ENCODE results near the gene RELL2.
A peak's percentile ranks its signal among the peaks of the same experiment; 100 is the strongest.

RELL2 gene

GRCh38 chr5:141618030-141618803 is 18.6 kb upstream of the RELL2 start:
- peak overlapping the region; percentile 31 for H3K27ac ChIP-seq (ENCODE audit: low read depth, low read length)
- H3K4me3 ChIP-seq (ENCODE audit: low read depth in 1 of 5, low read length in 5 of 5) = peak overlapping the region; percentile 67 to 80 (median 75)
- H3K9me3 ChIP-seq (ENCODE audit: control insufficient read depth in 5 of 5, low read length in 5 of 5) = no peaks in the 10 kb centered on the region
- H3K4me1 ChIP-seq (ENCODE audit: control insufficient read depth in 5 of 5, insufficient read depth in 5 of 5, low read length in 5 of 5) = peaks cover 0 to 30% (median 25%) of the 10 kb centered on the region in 5 donors
- peaks cover 20 to 34% (median 25%) of the 10 kb centered on the region in 5 donors for H3K36me3 ChIP-seq (ENCODE audit: control insufficient read depth in 5 of 5, insufficient read depth in 5 of 5, low read length in 5 of 5)
- no peaks in the 10 kb centered on the region for H3K27me3 ChIP-seq (ENCODE audit: control insufficient read depth in 5 of 5, insufficient read depth in 4 of 5, low read length in 5 of 5)
- H3K9ac ChIP-seq (ENCODE audit: low read length in 5 of 5) = peak overlapping the region; percentile 66 to 90 (median 80)

GRCh38 chr5:141618804-141619554 is 17.8 kb upstream of the RELL2 start, which contains the start of gene DIAPH1:
DIAPH1 (minus strand) TSS chr5:141619000; CDS start chr5:141618914, 86 bp downstream.
- H3K9ac ChIP-seq (ENCODE audit: low read length in 5 of 5) = peak within 1 kb of the TSS; percentile 66 to 90 (median 80)
- peaks cover 0 to 31% (median 25%) of the 10 kb centered on the region in 5 donors for H3K4me1 ChIP-seq (ENCODE audit: control insufficient read depth in 5 of 5, insufficient read depth in 5 of 5, low read length in 5 of 5)
- no peaks in the 10 kb centered on the region for H3K9me3 ChIP-seq (ENCODE audit: control insufficient read depth in 5 of 5, low read length in 5 of 5)
- H3K27ac ChIP-seq (ENCODE audit: low read depth, low read length) = peak within 1 kb of the TSS; percentile 31
- H3K27me3 ChIP-seq (ENCODE audit: control insufficient read depth in 5 of 5, insufficient read depth in 4 of 5, low read length in 5 of 5) = no peaks in the 10 kb centered on the region
- peaks cover 20 to 40% (median 30%) of the 10 kb centered on the region in 5 donors for H3K36me3 ChIP-seq (ENCODE audit: control insufficient read depth in 5 of 5, insufficient read depth in 5 of 5, low read length in 5 of 5)
- peak within 1 kb of the TSS; percentile 67 to 80 (median 75) for H3K4me3 ChIP-seq (ENCODE audit: low read depth in 1 of 5, low read length in 5 of 5)

GRCh38 chr5:141623186-141623585 is 13.6 kb upstream of the RELL2 start:
- Histone ChIP-seq H3K36me3 (ENCODE audit: control insufficient read depth in 5 of 5, insufficient read depth in 5 of 5, low read length in 5 of 5) (peaks cover 27 to 72% (median 65%) of the 10 kb centered on the region in 5 donors), H3K9me3 (ENCODE audit: control insufficient read depth in 5 of 5, low read length in 5 of 5) (no peaks in the 10 kb centered on the region), H3K27me3 (ENCODE audit: control insufficient read depth in 5 of 5, insufficient read depth in 4 of 5, low read length in 5 of 5) (no peaks in the 10 kb centered on the region), H3K9ac (ENCODE audit: low read length in 5 of 5) (peak overlapping the region in 1 of 5 donors; percentile 48), H3K4me1 (ENCODE audit: control insufficient read depth in 5 of 5, insufficient read depth in 5 of 5, low read length in 5 of 5) (peaks cover 0 to 12% (median 10%) of the 10 kb centered on the region in 5 donors), H3K27ac (ENCODE audit: low read depth, low read length) (no peak overlapping the region), H3K4me3 (ENCODE audit: low read depth in 1 of 5, low read length in 5 of 5) (no peak overlapping the region)

DNA sequence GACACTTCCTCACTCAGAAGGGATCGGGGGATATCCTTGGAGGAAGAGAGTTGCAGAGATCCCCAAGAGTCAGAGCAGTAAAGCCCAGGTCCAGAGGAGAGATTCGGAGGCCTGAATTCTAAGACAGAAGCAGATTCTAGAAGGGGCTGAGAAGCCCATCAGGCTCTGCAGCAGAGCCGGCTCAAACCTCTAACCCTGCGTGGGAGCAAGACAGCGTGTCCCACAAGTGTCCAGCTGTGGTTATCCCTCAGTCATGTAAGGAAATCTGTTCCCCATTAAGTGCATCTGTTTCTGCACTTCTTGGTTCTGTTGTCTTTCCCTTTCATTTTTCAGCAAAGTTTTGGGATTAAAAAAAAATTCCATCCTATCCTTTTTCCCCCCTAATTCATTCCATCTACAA is 13.2 kb upstream of the RELL2 start:
- Histone ChIP-seq H3K4me3 (ENCODE audit: low read depth in 1 of 5, low read length in 5 of 5) (no peak overlapping the region), H3K9me3 (ENCODE audit: control insufficient read depth in 5 of 5, low read length in 5 of 5) (no peaks in the 10 kb centered on the region), H3K9ac (ENCODE audit: low read length in 5 of 5) (no peak overlapping the region), H3K36me3 (ENCODE audit: control insufficient read depth in 5 of 5, insufficient read depth in 5 of 5, low read length in 5 of 5) (peaks cover 27 to 76% (median 69%) of the 10 kb centered on the region in 5 donors), H3K4me1 (ENCODE audit: control insufficient read depth in 5 of 5, insufficient read depth in 5 of 5, low read length in 5 of 5) (peaks cover 0 to 11% (median 6%) of the 10 kb centered on the region in 5 donors), H3K27ac (ENCODE audit: low read depth, low read length) (no peak overlapping the region), H3K27me3 (ENCODE audit: control insufficient read depth in 5 of 5, insufficient read depth in 4 of 5, low read length in 5 of 5) (no peaks in the 10 kb centered on the region)

- no peak overlapping the region for H3K27ac ChIP-seq (ENCODE audit: low read depth, low read length)
- no peak overlapping the region for H3K9ac ChIP-seq (ENCODE audit: low read length in 5 of 5)
- H3K36me3 ChIP-seq (ENCODE audit: control insufficient read depth in 5 of 5, insufficient read depth in 5 of 5, low read length in 5 of 5) = peaks cover 15 to 70% (median 63%) of the 10 kb centered on the region in 5 donors
- peaks cover 0 to 4% (median 0%) of the 10 kb centered on the region in 5 donors for H3K4me1 ChIP-seq (ENCODE audit: control insufficient read depth in 5 of 5, insufficient read depth in 5 of 5, low read length in 5 of 5)
- no peak overlapping the region for H3K4me3 ChIP-seq (ENCODE audit: low read depth in 1 of 5, low read length in 5 of 5)
- H3K9me3 ChIP-seq (ENCODE audit: control insufficient read depth in 5 of 5, low read length in 5 of 5) = no peaks in the 10 kb centered on the region
- H3K27me3 ChIP-seq (ENCODE audit: control insufficient read depth in 5 of 5, insufficient read depth in 4 of 5, low read length in 5 of 5) = no peaks in the 10 kb centered on the region
Observed at GRCh38 chr5:141628175-141628788, 8.5 kb upstream of the RELL2 start.

DNA sequence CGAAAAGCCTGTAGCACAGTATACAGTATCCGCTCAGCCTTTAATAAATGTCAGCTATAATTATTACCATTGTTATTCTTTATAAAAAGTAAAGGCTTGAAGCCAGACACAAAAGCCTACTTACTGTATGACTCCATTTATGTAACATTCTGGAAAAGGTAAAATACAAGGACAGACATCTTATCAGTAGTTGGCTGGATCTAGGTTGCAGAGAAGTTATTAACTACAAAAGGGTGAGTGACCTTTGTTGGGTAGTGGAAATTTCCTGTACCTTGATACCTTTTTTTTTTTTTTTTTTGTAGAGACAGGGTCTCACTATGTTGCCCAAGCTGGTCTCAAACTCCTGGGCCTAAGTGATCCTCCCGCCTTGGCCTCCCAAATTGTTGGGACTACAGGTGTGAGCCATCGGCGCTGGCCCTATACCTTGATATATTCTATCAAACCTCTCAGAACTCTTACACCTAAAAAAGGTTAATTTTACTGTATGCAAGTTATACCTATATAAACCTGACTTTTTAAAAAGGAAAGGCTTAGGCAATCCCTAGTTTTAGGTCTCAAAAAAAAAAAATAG is 6.1 kb upstream of the RELL2 start:
- Histone ChIP-seq H3K27me3 (ENCODE audit: control insufficient read depth in 5 of 5, insufficient read depth in 4 of 5, low read length in 5 of 5) (no peaks in the 10 kb centered on the region), H3K36me3 (ENCODE audit: control insufficient read depth in 5 of 5, insufficient read depth in 5 of 5, low read length in 5 of 5) (peaks cover 10 to 50% (median 47%) of the 10 kb centered on the region in 5 donors), H3K9me3 (ENCODE audit: control insufficient read depth in 5 of 5, low read length in 5 of 5) (no peaks in the 10 kb centered on the region), H3K4me1 (ENCODE audit: control insufficient read depth in 5 of 5, insufficient read depth in 5 of 5, low read length in 5 of 5) (peaks cover 1 to 12% (median 9%) of the 10 kb centered on the region in 5 donors), H3K4me3 (ENCODE audit: low read depth in 1 of 5, low read length in 5 of 5) (no peak overlapping the region), H3K27ac (ENCODE audit: low read depth, low read length) (no peak overlapping the region), H3K9ac (ENCODE audit: low read length in 5 of 5) (no peak overlapping the region)

DNA sequence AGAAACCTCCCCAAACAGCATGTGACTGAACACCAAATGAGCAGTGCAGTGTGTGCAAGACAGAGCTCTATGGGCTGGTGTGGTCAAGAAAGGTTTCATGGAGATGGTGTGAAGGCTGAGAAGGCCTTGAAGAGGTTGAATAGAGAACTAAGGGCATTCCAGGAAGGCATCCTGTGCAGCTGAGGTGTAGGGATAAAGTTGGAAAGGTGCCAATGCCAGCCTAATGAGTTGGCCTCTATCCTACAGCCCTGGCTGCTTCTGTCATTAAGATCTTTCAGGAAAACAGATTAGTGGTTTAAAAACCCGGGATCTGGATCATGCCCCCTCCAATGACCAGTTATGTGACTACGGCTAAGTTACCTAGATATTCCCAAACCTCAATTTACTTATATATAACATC is 4.1 kb upstream of the RELL2 start:
- no peak overlapping the region for H3K9ac ChIP-seq (ENCODE audit: low read length in 5 of 5)
- no peak overlapping the region for H3K4me3 ChIP-seq (ENCODE audit: low read depth in 1 of 5, low read length in 5 of 5)
- no peaks in the 10 kb centered on the region for H3K9me3 ChIP-seq (ENCODE audit: control insufficient read depth in 5 of 5, low read length in 5 of 5)
- H3K36me3 ChIP-seq (ENCODE audit: control insufficient read depth in 5 of 5, insufficient read depth in 5 of 5, low read length in 5 of 5) = peaks cover 8 to 34% (median 32%) of the 10 kb centered on the region in 5 donors
- peaks cover 7 to 27% (median 25%) of the 10 kb centered on the region in 5 donors for H3K4me1 ChIP-seq (ENCODE audit: control insufficient read depth in 5 of 5, insufficient read depth in 5 of 5, low read length in 5 of 5)
- no peak overlapping the region for H3K27ac ChIP-seq (ENCODE audit: low read depth, low read length)
- H3K27me3 ChIP-seq (ENCODE audit: control insufficient read depth in 5 of 5, insufficient read depth in 4 of 5, low read length in 5 of 5) = no peaks in the 10 kb centered on the region

- Histone ChIP-seq H3K4me1 (ENCODE audit: control insufficient read depth in 5 of 5, insufficient read depth in 5 of 5, low read length in 5 of 5) (peaks cover 7 to 33% (median 32%) of the 10 kb centered on the region in 5 donors), H3K9me3 (ENCODE audit: control insufficient read depth in 5 of 5, low read length in 5 of 5) (no peaks in the 10 kb centered on the region), H3K4me3 (ENCODE audit: low read depth in 1 of 5, low read length in 5 of 5) (no peak overlapping the region), H3K27me3 (ENCODE audit: control insufficient read depth in 5 of 5, insufficient read depth in 4 of 5, low read length in 5 of 5) (no peaks in the 10 kb centered on the region), H3K27ac (ENCODE audit: low read depth, low read length) (no peak overlapping the region), H3K9ac (ENCODE audit: low read length in 5 of 5) (no peak overlapping the region), H3K36me3 (ENCODE audit: control insufficient read depth in 5 of 5, insufficient read depth in 5 of 5, low read length in 5 of 5) (peaks cover 3 to 20% (median 18%) of the 10 kb centered on the region in 5 donors)
Observed at GRCh38 chr5:141633871-141634561, 2.8 kb upstream of the RELL2 start.

DNA sequence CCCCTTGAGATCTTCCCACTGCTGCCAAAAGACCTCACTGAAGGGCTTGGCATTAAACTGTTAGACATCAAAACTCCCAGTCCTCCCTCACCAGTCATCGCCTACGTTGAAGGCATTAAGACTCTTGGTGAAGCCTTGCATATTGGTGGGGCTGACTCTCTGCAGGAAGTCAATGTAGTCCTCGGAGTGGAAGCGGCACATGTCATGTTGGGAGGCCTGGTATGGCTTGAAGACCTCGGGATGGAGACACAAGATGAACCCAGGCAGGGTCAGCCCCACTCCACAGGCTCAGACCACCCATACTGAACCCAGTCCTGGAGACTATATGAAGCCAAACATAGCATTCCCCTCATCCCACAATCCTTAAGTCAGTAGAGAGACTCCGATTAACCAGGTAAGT is 2.1 kb upstream of the RELL2 start:
- no peak overlapping the region for H3K27ac ChIP-seq (ENCODE audit: low read depth, low read length)
- no peak overlapping the region for H3K4me3 ChIP-seq (ENCODE audit: low read depth in 1 of 5, low read length in 5 of 5)
- no peaks in the 10 kb centered on the region for H3K9me3 ChIP-seq (ENCODE audit: control insufficient read depth in 5 of 5, low read length in 5 of 5)
- H3K4me1 ChIP-seq (ENCODE audit: control insufficient read depth in 5 of 5, insufficient read depth in 5 of 5, low read length in 5 of 5) = peaks cover 7 to 33% (median 32%) of the 10 kb centered on the region in 5 donors
- no peaks in the 10 kb centered on the region for H3K27me3 ChIP-seq (ENCODE audit: control insufficient read depth in 5 of 5, insufficient read depth in 4 of 5, low read length in 5 of 5)
- H3K36me3 ChIP-seq (ENCODE audit: control insufficient read depth in 5 of 5, insufficient read depth in 5 of 5, low read length in 5 of 5) = peaks cover 2 to 14% (median 11%) of the 10 kb centered on the region in 5 donors
- H3K9ac ChIP-seq (ENCODE audit: low read length in 5 of 5) = no peak overlapping the region
